SU-DHL-6 (cell line): ENCODE data around the gene ARHGAP26.

Experiments used
- CTCF ChIP-seq: fragments of 200-600 bp; sonication (generic); IDR thresholded peaks from one replicate; pipeline ENCODE4 v1.5.1; 2017; ENCODE audit warnings: antibody characterized with exemption, mild to moderate bottlenecking, low read length, moderate library complexity; ENCODE audit not compliant: insufficient read depth, poor library complexity, severe bottlenecking
- EZH2phosphoT487 ChIP-seq: fragments of 200-600 bp; sonication (generic), shearing (Covaris generic); conservative IDR thresholded peaks from 2 replicates; pipeline ENCODE4 v1.6.1; 2018; ENCODE audit warnings: mild to moderate bottlenecking, antibody characterized with exemption, low read length, moderate library complexity, mixed read lengths

GRCh38 chr5:143207563-143208364 is 437.6 kb downstream of the ARHGAP26 start:
- no peak for TF ChIP-seq CTCF
- no peak for TF ChIP-seq EZH2phosphoT487
